Hepatocyte (in vitro differentiated cells): Measurements from ENCODE around the gene IL1RAPL1. TPM values are rescaled to one million over a fixed set of nuclear protein-coding genes. Genes with fewer than 3 reads are reported as not detected.

Source experiments
- DNase-seq: peaks from one replicate; pipeline ENCODE4 v3.0.0-alpha.2; 2016; ENCODE audit warnings: low spot score
- H2AFZ ChIP-seq: fragments of 200-600 bp; sonication (generic); 2 replicates; pipeline ENCODE4 v1.6.0; 2016; ENCODE audit warnings: antibody characterized with exemption, mild to moderate bottlenecking
- H3K27ac ChIP-seq: fragments of 200-600 bp; sonication (generic); 2 replicates; pipeline ENCODE4 v1.5.1; 2016; ENCODE audit warnings: mild to moderate bottlenecking
- H3K27me3 ChIP-seq: fragments of 200-600 bp; sonication (generic); 2 replicates; pipeline ENCODE4 v1.6.1; 2016
- H3K36me3 ChIP-seq: fragments of 200-600 bp; sonication (generic); replicated peaks from 2 replicates; pipeline ENCODE4 v1.5.1; 2016; ENCODE audit warnings: low read depth; ENCODE audit not compliant: insufficient read depth
- H3K4me1 ChIP-seq: fragments of 200-600 bp; sonication (generic); 2 replicates; pipeline ENCODE4 v1.5.1; 2016; ENCODE audit warnings: mild to moderate bottlenecking, moderate library complexity; ENCODE audit not compliant: insufficient read depth
- H3K4me2 ChIP-seq: fragments of 200-600 bp; sonication (generic); 2 replicates; pipeline ENCODE4 v1.6.0; 2016
- H3K4me3 ChIP-seq: fragments of 200-600 bp; sonication (generic); 2 replicates; pipeline ENCODE4 v1.5.1; 2016; ENCODE audit warnings: mild to moderate bottlenecking
- H3K79me2 ChIP-seq: fragments of 200-600 bp; sonication (generic); 2 replicates; pipeline ENCODE4 v1.6.0; 2017; ENCODE audit warnings: mild to moderate bottlenecking
- H3K9me2 ChIP-seq: fragments of 200-600 bp; sonication (generic); replicated peaks from 2 replicates; pipeline ENCODE4 v1.6.0; 2017; ENCODE audit warnings: mild to moderate bottlenecking; ENCODE audit not compliant: insufficient read depth
- H3K9me3 ChIP-seq: fragments of 200-600 bp; sonication (generic); 2 replicates; pipeline ENCODE4 v1.5.1; 2016; ENCODE audit warnings: low read depth, mild to moderate bottlenecking
- H4K20me1 ChIP-seq: fragments of 200-600 bp; sonication (generic); 2 replicates; pipeline ENCODE4 v1.6.0; 2016; ENCODE audit warnings: mild to moderate bottlenecking; ENCODE audit not compliant: insufficient read depth, poor library complexity, severe bottlenecking
- EZH2 ChIP-seq: fragments of 200-600 bp; sonication (generic); IDR thresholded peaks from 2 replicates; pipeline ENCODE4 v1.6.1; 2016; ENCODE audit warnings: antibody characterized with exemption, mild to moderate bottlenecking, borderline replicate concordance
- EZH2phosphoT487 ChIP-seq: fragments of 200-600 bp; sonication (generic); IDR thresholded peaks from one replicate; pipeline ENCODE4 v1.6.1; 2018; ENCODE audit warnings: antibody characterized with exemption, mild to moderate bottlenecking, low read depth, moderate library complexity; ENCODE audit not compliant: unreplicated experiment, severe bottlenecking
- WGBS: methylation state at CpG from one replicate; pipeline ENCODE4 v1.1.6; 2016; ENCODE audit warnings: low lambda C conversion rate; ENCODE audit errors: missing lambda C conversion rate; 5-methylcytosine and 5-hydroxymethylcytosine counted together
- polyA plus RNA-seq: library from polyadenylated mRNA; unstranded; fragments of >200 nt; fragmentation: Nextera tagmentation; extraction: Ambion mirVana; gene quantifications from 2 replicates; pipeline ENCODE4 v1.2.1, GENCODE V29; 2016
- total RNA-seq: library from RNA; depleted of rRNA; stranded (reverse); fragments of >200 nt; gene quantifications from 2 replicates; pipeline ENCODE4 v1.2.3, GENCODE V29; 2014
- TF ChIP-seq, protein P1 (sequence below): fragments of 200-600 bp; sonication (generic); IDR thresholded peaks from 2 replicates; pipeline ENCODE4 v1.5.1; 2016; ENCODE audit warnings: antibody characterized with exemption, mild to moderate bottlenecking; ENCODE audit not compliant: poor library complexity

IL1RAPL1 gene
- total and polyA plus RNA-seq, 2 experiments from 2014 or later = 0.89 to 2.7 TPM

DNA sequence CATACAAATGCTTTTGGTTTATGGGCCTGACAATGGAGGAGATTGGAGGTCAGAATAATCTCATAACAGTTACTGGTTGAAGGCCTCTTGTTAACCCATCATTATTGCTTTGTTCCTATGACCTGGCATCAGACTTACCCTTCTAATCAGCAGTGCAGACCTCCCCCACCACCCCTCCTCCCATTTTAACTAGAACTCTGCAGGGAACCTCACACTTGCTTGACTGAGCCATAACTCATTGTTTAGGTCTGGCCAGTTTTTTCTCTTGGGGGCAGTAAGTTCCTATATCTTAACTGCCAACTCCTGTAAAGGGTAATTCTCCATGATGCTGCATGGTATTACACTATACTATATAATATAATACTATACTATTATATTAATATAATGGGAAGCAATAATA is 609.3 kb downstream of the IL1RAPL1 start:
- H3K36me3 ChIP-seq = no peaks in the 10 kb centered on the region
- TF ChIP-seq, protein P1, sequence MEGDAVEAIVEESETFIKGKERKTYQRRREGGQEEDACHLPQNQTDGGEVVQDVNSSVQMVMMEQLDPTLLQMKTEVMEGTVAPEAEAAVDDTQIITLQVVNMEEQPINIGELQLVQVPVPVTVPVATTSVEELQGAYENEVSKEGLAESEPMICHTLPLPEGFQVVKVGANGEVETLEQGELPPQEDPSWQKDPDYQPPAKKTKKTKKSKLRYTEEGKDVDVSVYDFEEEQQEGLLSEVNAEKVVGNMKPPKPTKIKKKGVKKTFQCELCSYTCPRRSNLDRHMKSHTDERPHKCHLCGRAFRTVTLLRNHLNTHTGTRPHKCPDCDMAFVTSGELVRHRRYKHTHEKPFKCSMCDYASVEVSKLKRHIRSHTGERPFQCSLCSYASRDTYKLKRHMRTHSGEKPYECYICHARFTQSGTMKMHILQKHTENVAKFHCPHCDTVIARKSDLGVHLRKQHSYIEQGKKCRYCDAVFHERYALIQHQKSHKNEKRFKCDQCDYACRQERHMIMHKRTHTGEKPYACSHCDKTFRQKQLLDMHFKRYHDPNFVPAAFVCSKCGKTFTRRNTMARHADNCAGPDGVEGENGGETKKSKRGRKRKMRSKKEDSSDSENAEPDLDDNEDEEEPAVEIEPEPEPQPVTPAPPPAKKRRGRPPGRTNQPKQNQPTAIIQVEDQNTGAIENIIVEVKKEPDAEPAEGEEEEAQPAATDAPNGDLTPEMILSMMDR = no peak
- TF ChIP-seq EZH2phosphoT487 (no peak), EZH2 (no peak)
- no peak overlapping the region for H2AFZ ChIP-seq
- H3K27me3 ChIP-seq = no peaks in the 10 kb centered on the region
- no peaks in the 10 kb centered on the region for H3K4me1 ChIP-seq
- H3K4me2 ChIP-seq = no peak overlapping the region
- H3K9me2 ChIP-seq = no peaks in the 10 kb centered on the region
- no peaks in the 10 kb centered on the region for H4K20me1 ChIP-seq
- H3K4me3 ChIP-seq = no peak overlapping the region
- DNase-seq = no peak
- no peaks in the 10 kb centered on the region for H3K9me3 ChIP-seq
- no peak overlapping the region for H3K27ac ChIP-seq
- H3K79me2 ChIP-seq = no peaks in the 10 kb centered on the region

DNA sequence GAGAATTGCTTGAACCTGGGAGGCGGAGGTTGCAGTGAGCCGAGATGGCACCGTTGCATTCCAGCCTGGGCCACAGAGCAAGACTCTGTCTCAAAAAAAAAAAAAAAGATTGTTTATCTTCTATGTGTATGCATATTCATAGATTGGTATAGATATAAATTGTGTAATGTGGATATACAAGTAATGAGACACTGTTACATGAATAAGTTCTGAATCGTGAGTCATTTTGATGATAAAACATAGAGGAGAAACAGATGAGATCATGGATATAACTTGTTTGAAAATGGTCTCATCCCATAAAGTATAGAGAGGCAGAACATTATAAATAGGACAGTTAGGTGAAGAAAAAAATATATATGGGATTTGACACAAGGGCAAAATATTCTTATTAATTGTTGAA is 628.0 kb downstream of the IL1RAPL1 start:
- H4K20me1 ChIP-seq = no peaks in the 10 kb centered on the region
- H3K36me3 ChIP-seq = no peaks in the 10 kb centered on the region
- no peaks in the 10 kb centered on the region for H3K4me1 ChIP-seq
- no peak overlapping the region for H3K27ac ChIP-seq
- no peak for DNase-seq
- no peak overlapping the region for H3K4me2 ChIP-seq
- no peak overlapping the region for H3K4me3 ChIP-seq
- TF ChIP-seq, protein P1 = no peak
- TF ChIP-seq EZH2phosphoT487 (no peak), EZH2 (no peak)
- H3K79me2 ChIP-seq = no peaks in the 10 kb centered on the region
- 84% methylated on average over 4 of the region's 4 CpGs for WGBS
- H3K27me3 ChIP-seq = no peaks in the 10 kb centered on the region
- no peaks in the 10 kb centered on the region for H3K9me3 ChIP-seq
- no peak overlapping the region for H2AFZ ChIP-seq
- H3K9me2 ChIP-seq = no peaks in the 10 kb centered on the region

DNA sequence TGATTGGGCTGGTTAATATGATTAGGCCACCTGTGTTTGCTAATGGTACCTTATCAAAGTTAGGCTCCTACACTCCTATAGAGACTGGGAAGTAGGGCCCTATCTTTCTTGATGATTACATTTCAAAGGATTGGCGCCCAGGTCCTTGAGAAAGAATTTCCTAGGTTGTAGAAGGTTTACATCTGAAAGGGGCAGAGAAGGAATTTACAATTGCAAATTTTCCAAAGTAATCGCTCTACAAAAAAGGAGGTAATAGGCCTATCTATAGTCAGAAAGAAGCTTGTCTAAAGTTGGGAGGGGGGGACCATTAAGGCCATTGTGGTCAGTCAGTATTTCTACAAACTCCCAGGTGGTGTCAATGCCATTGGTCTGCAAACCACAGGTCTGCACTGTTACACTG is 638.4 kb downstream of the IL1RAPL1 start:
- 40% methylated on average over 2 of the region's 2 CpGs for WGBS
- H3K4me3 ChIP-seq = no peak overlapping the region
- no peak overlapping the region for H3K27ac ChIP-seq

More for the DNA sequence above, 638.4 kb downstream of the IL1RAPL1 start:
- H3K4me1 ChIP-seq = no peaks in the 10 kb centered on the region
- H3K36me3 ChIP-seq = no peaks in the 10 kb centered on the region
- H3K9me2 ChIP-seq = no peaks in the 10 kb centered on the region
- no peak overlapping the region for H2AFZ ChIP-seq
- H3K4me2 ChIP-seq = no peak overlapping the region
- DNase-seq = no peak
- H3K79me2 ChIP-seq = no peaks in the 10 kb centered on the region
- no peaks in the 10 kb centered on the region for H3K9me3 ChIP-seq
- H3K27me3 ChIP-seq = no peaks in the 10 kb centered on the region
- no peaks in the 10 kb centered on the region for H4K20me1 ChIP-seq
- TF ChIP-seq, protein P1 = no peak
- no peak for TF ChIP-seq EZH2phosphoT487
- no peak for TF ChIP-seq EZH2
